ENCODE data around the gene AK1. TPM values are rescaled to one million over a fixed set of nuclear protein-coding genes. Genes with fewer than 3 reads are reported as not detected.

The AK1 gene
- total RNA-seq, 1 donor from 2014 or later = 185 TPM

GRCh38 chr9:127917603-127918002 is 40.1 kb upstream of the AK1 start:
- peak overlapping the region; percentile 73 for H3K27ac ChIP-seq
- H3K27me3 ChIP-seq (ENCODE audit: low read depth) = no peaks in the 10 kb centered on the region
- intact Hi-C loops (cut with DNase I) = no loop called here
- TF ChIP-seq, protein P1, sequence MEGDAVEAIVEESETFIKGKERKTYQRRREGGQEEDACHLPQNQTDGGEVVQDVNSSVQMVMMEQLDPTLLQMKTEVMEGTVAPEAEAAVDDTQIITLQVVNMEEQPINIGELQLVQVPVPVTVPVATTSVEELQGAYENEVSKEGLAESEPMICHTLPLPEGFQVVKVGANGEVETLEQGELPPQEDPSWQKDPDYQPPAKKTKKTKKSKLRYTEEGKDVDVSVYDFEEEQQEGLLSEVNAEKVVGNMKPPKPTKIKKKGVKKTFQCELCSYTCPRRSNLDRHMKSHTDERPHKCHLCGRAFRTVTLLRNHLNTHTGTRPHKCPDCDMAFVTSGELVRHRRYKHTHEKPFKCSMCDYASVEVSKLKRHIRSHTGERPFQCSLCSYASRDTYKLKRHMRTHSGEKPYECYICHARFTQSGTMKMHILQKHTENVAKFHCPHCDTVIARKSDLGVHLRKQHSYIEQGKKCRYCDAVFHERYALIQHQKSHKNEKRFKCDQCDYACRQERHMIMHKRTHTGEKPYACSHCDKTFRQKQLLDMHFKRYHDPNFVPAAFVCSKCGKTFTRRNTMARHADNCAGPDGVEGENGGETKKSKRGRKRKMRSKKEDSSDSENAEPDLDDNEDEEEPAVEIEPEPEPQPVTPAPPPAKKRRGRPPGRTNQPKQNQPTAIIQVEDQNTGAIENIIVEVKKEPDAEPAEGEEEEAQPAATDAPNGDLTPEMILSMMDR (IDR thresholded peaks at IDR 0.05) = no peak
- peaks cover 17% of the 10 kb centered on the region for H3K36me3 ChIP-seq
- peak overlapping the region; percentile 77 for H3K4me3 ChIP-seq
- ATAC-seq = no peak
- H3K9me3 ChIP-seq = no peaks in the 10 kb centered on the region
- peaks cover 74% of the 10 kb centered on the region for H3K4me1 ChIP-seq
- peak; percentile 60 for DNase-seq

DNA sequence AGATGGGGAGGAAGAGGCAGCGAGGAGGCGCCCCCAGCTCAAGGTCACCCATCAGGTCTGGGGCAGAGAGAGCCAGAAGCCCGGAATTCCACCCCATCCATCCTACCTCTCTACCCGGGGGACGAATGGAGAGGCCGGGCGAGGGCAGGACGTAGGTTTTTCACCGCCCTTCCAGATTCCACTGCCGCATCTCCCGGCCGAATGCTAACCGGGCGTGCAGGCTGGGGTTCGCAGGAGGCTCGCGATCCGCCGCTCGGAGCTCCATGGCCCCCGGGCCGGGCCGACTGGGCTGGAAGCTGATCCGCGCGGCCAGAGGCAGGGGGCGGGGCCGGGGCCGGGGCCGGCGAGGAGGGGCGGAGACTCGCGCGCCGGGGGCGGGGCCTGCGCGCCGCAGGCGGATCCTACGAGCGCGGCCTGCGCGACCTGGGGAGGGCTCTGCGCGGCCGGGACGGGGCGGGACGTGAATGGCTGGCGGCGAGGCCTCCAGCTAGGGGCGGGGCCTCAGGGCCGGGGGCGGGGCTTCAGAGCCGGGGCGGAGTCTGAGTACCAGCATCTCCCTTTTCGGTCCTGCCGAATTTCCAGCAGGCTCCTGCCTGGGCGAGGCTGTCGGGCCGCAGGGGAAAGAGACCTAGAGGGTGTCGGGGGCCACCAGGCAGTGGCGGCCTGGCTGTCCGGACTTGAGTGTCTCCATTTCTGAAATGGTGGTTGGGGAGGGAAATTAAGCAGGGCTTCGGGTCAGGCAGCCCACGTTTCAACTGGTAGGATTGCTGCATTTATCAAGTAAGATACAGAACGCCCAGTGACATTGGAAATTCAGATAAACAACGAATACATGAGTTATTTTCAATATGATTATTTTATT is 39.5 kb upstream of the AK1 start, which contains the start of gene ST6GALNAC4:
TSS of gene ST6GALNAC4 (minus strand) at position 322 of the 862 bp plus-strand sequence. CDS start 622 bp downstream, outside the sequence.
- TF ChIP-seq, protein P1 (IDR thresholded peaks at IDR 0.05) = no peak
- peak; percentile 88 to 94 for ATAC-seq
- Histone ChIP-seq H3K9me3 (no peaks in the 10 kb centered on the region), H3K36me3 (peaks cover 20% of the 10 kb centered on the region), H3K4me1 (peaks cover 80% of the 10 kb centered on the region), H3K27me3 (ENCODE audit: low read depth) (no peaks in the 10 kb centered on the region), H3K4me3 (peak within 1 kb of the TSS; percentile 77), H3K27ac (peak within 1 kb of the TSS; percentile 74)
- DNase-seq = peak; percentile 96
- intact Hi-C loops (cut with DNase I) = no loop called here

DNA sequence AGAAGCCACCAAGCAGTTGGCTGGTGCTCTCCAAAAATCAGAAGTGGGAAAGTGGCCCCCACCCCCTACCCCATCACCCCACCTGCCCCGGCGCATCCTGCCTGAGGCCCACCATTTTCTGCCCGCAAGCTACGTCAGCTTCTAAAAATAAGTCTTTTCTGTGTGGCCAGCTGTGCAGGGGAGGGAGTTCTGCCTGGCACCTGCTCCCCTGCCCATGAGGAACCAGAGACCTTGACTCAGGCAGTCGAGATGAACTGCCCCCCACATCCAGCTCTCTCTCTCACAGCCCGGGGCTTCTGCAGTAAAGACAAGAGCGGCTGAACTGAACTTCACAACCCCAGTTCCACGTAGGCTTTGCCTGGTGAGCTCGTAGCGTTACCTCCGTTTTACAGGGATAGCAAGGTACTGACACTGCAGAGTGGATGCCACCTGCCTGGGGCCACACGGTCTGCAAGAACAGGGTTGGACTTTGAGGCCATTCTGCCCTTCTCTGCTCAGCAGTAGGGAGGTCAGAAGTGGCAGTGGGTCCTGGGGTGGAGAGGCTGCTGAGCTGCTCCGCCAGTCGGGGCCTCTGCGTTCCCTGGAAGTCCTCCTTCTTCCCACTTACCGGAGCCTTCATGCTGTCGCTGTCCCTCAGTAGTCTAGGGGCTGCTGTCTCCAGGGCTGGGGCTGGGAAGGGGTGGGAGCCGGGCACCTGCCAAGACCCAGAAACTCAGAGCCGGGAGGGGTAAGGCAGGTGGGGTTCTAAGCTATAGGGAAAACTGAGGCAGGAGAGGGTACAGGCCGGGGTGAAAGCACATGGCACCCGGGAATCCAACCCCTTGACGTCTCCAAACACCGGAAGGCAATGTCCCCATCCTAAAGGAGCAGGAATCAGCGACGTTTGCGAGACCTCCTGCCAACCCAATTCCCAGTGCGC is 38.6 kb upstream of the AK1 start:
- peaks cover 28% of the 10 kb centered on the region for H3K36me3 ChIP-seq
- H3K27me3 ChIP-seq (ENCODE audit: low read depth) = no peaks in the 10 kb centered on the region
- TF ChIP-seq, protein P1 (IDR thresholded peaks at IDR 0.05) = no peak
- no peaks in the 10 kb centered on the region for H3K9me3 ChIP-seq
- H3K27ac ChIP-seq = peak overlapping the region; percentile 74
- peaks cover 78% of the 10 kb centered on the region for H3K4me1 ChIP-seq
- ATAC-seq (no peak), DNase-seq (peak; percentile 49)
- intact Hi-C loops (cut with DNase I) = no loop called here
- H3K4me3 ChIP-seq = peak overlapping the region; percentile 77

GRCh38 chr9:127915325-127915752 is 37.9 kb upstream of the AK1 start:
- H3K27ac ChIP-seq = peak overlapping the region; percentile 74

GRCh38 chr9:127913682-127914081 is 36.2 kb upstream of the AK1 start:
- H3K27ac ChIP-seq = no peak overlapping the region

More at GRCh38 chr9:127915325-127915752, 37.9 kb upstream of the AK1 start:
- DNase-seq = no peak
- no peaks in the 10 kb centered on the region for H3K27me3 ChIP-seq (ENCODE audit: low read depth)
- peaks cover 36% of the 10 kb centered on the region for H3K36me3 ChIP-seq
- H3K4me1 ChIP-seq = peaks cover 83% of the 10 kb centered on the region
- H3K4me3 ChIP-seq = peak overlapping the region; percentile 77
- TF ChIP-seq, protein P1 (IDR thresholded peaks at IDR 0.05) = no peak
- H3K9me3 ChIP-seq = no peaks in the 10 kb centered on the region
- intact Hi-C loops (cut with DNase I) = no loop called here
- ATAC-seq = no peak

More at GRCh38 chr9:127913682-127914081, 36.2 kb upstream of the AK1 start:
- TF ChIP-seq, protein P1 (IDR thresholded peaks at IDR 0.05) = no peak
- intact Hi-C loops (cut with DNase I) = no loop called here
- DNase-seq = no peak
- Histone ChIP-seq H3K4me1 (peaks cover 71% of the 10 kb centered on the region), H3K4me3 (no peak overlapping the region), H3K36me3 (peaks cover 49% of the 10 kb centered on the region), H3K9me3 (no peaks in the 10 kb centered on the region), H3K27me3 (ENCODE audit: low read depth) (no peaks in the 10 kb centered on the region)
- ATAC-seq = no peak

Measured in lower lobe of right lung (tissue), 2 donors.